Activated CD4-positive, alpha-beta T cell treated with anti-CD3 and anti-CD28 coated beads for 36 hours (primary cell): ENCODE data around the gene SAT1. TPM values are rescaled to one million over a fixed set of nuclear protein-coding genes. Genes with fewer than 3 reads are reported as not detected.
"Not testable (repeated sequence)": the region's sequence is repeated elsewhere in the genome, so short reads cannot be mapped to it uniquely, and the experiment has no call there.

ENCODE experiments used
- ATAC-seq: fragments of 200-7000 bp; cut with Tn5 transposase; one replicate; pipeline ENCODE4 v1.10.0; 2021; ENCODE audit warnings: mild to moderate bottlenecking, moderate library complexity
- CTCF ChIA-PET: fragments of 350-600 bp; sonication (Branson Sonifier 250); formaldehyde crosslinking; loops from one replicate; lab custom pipeline; 2021; ENCODE audit warnings: antibody characterized with exemption; lab: Charles Lee
- POLR2A ChIA-PET: fragments of 350-600 bp; sonication (Branson Sonifier 250); formaldehyde crosslinking; loops from one replicate; lab custom pipeline; 2021; ENCODE audit warnings: antibody characterized with exemption, inconsistent platforms; lab: Charles Lee
- DNase-seq: peaks from one replicate; pipeline ENCODE4 v3.0.0-alpha.2; 2020
- H3K27ac Mint-ChIP-seq: one replicate; pipeline ENCODE4 v1.8.0; 2021; ENCODE audit warnings: mixed read lengths
- H3K27me3 Mint-ChIP-seq: one replicate; pipeline ENCODE4 v1.8.0; 2021; ENCODE audit warnings: mixed read lengths
- H3K36me3 Mint-ChIP-seq: one replicate; pipeline ENCODE4 v1.8.0; 2021; ENCODE audit warnings: low read depth, mixed read lengths
- H3K4me1 Mint-ChIP-seq: one replicate; pipeline ENCODE4 v1.8.0; 2021; ENCODE audit warnings: mixed read lengths
- H3K4me3 Mint-ChIP-seq: one replicate; pipeline ENCODE4 v1.8.0; 2021; ENCODE audit warnings: mild to moderate bottlenecking, moderate library complexity, mixed read lengths
- H3K9me3 Mint-ChIP-seq: one replicate; pipeline ENCODE4 v1.8.0; 2021; ENCODE audit warnings: low read depth, mixed read lengths
- intact Hi-C, 2 experiments: fragments of 100-400 bp; cut with DNase I in 1 of 2; cut with micrococcal nuclease in 1 of 2; formaldehyde crosslinking; loops; one replicate each; pipeline versions ENCODE4 v1.14.2 to v1.15.1; 2022 to 2024; cut with DNase I, micrococcal nuclease
- total RNA-seq, 2 experiments: library from RNA; stranded (reverse); gene quantifications; one replicate each; pipeline ENCODE4 v1.2.3, GENCODE V29; 2021

SAT1 gene
- total RNA-seq, 2 experiments from 2014 or later, result 148 to 166 TPM

DNA sequence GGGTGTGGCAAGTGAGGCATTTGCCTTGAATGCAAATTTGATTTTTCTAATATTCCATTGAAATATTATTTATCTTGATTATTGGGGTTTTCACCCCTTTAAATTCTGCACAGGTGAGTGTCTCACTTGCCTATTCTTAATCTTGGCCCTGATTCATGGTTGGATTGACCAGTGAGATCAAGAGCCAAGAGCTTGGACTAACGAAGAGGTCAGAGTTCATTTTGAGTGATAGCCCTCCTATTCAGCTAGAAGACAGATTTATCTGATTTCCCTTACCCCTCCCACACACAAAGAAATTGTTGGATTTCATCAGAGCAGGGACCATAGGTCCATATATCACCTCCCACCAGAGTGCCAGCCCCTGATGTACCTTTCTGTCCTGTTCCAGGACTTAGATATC, 28.3 kb upstream of the SAT1 start:
- POLR2A ChIA-PET, result no interaction called here
- Mint-ChIP-seq H3K27ac (no peak overlapping the region), H3K4me1 (peaks cover 8% of the 10 kb centered on the region), H3K4me3 (no peak overlapping the region), H3K9me3 (no peaks in the 10 kb centered on the region), H3K27me3 (no peaks in the 10 kb centered on the region), H3K36me3 (no peaks in the 10 kb centered on the region)
- CTCF ChIA-PET, result interaction anchor here (1.2 kb wide), 1 partner anchor 10 kb away, joined by 3 read pairs; no protein-coding TSS in a partner anchor
- no peak for DNase-seq
- no peak for ATAC-seq
- intact Hi-C loops, result no loop called here

DNA sequence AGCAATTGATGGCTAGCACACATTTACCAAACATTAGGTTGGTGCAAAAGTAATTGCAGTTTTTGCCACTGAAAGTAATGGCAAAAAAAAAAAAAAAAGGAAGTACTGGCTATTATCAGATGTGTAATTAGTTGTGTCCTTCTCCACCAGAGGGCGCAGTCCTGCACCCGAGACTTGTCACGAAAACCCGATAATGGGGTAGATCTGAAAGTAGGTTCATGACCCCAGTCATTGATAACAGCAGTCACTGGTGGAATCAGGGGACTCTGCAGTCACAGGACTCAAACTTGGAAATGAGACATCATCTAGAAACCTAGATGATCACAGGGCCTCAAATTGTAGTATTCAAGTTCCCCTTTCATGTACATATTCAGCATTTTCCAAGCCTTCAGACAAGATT, 26.8 kb upstream of the SAT1 start:
- H3K27me3 Mint-ChIP-seq, result no peaks in the 10 kb centered on the region
- peak; percentile 79 for ATAC-seq
- intact Hi-C loops, result loop anchor here (1.0 to 2.0 kb wide), 3 partner anchors 13 to 147 kb away; partner anchors contain the start of gene ACOT9 (in 1 of the 2)
- DNase-seq, result peak; percentile 71
- CTCF ChIA-PET, result interaction anchor here (1.5 to 1.6 kb wide), 2 partner anchors 20 to 146 kb away, joined by 3 to 8 read pairs; no protein-coding TSS in a partner anchor
- no peaks in the 10 kb centered on the region for H3K9me3 Mint-ChIP-seq
- POLR2A ChIA-PET, result no interaction called here
- H3K4me1 Mint-ChIP-seq, result peaks cover 8% of the 10 kb centered on the region
- H3K36me3 Mint-ChIP-seq, result no peaks in the 10 kb centered on the region
- H3K4me3 Mint-ChIP-seq, result no peak overlapping the region
- H3K27ac Mint-ChIP-seq, result peak overlapping the region; percentile 37

- intact Hi-C loops, result no loop called here
- ChIA-PET CTCF (no interaction called here), POLR2A (interaction anchor here (0.6 to 0.9 kb wide), 2 partner anchors 71 to 163 kb away, joined by 4 to 10 read pairs; no protein-coding TSS in a partner anchor)
- no peak for DNase-seq
- H3K36me3 Mint-ChIP-seq, result no peaks in the 10 kb centered on the region
- H3K4me1 Mint-ChIP-seq, result peaks cover 8% of the 10 kb centered on the region
- no peak overlapping the region for H3K4me3 Mint-ChIP-seq
- no peak for ATAC-seq
- H3K27ac Mint-ChIP-seq, result no peak overlapping the region
- no peaks in the 10 kb centered on the region for H3K9me3 Mint-ChIP-seq
- no peaks in the 10 kb centered on the region for H3K27me3 Mint-ChIP-seq
Observed at GRCh38 chrX:23759821-23760220, 23.2 kb upstream of the SAT1 start.

- Mint-ChIP-seq H3K9me3 (no peaks in the 10 kb centered on the region), H3K36me3 (no peaks in the 10 kb centered on the region), H3K4me1 (peaks cover 3% of the 10 kb centered on the region), H3K27me3 (no peaks in the 10 kb centered on the region), H3K4me3 (no peak overlapping the region), H3K27ac (no peak overlapping the region)
- no peak for ATAC-seq
- ChIA-PET CTCF (interaction anchor here (0.7 to 1.3 kb wide), 3 partner anchors 7 to 53 kb away, joined by 3 to 4 read pairs (median 3); no protein-coding TSS in a partner anchor), POLR2A (no interaction called here)
- intact Hi-C loops, result no loop called here
- DNase-seq, result no peak
Observed at GRCh38 chrX:23764188-23764984, 18.6 kb upstream of the SAT1 start.

DNA sequence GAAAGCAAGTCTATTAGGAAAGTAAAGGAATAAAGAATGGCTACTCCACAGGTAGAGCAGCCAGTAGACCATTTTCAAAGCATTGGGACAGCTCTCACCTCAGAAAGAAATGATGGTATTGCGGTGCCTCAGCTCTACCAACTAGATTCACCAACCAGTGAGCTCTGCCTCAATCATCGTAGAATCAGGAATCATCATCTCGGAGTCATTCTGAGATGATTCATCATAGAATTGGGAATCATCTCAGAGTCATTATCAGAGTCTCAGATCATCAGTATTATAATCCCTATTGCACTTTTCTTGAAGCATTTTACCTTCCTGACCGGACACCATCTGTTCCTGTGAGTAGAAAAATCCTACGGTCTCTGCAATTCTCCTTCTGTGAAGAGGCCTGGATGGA, 17.5 kb upstream of the SAT1 start:
- no peak overlapping the region for H3K27ac Mint-ChIP-seq
- ChIA-PET POLR2A (interaction anchor here (1.6 kb wide), 1 partner anchor 18 kb away, joined by 6 read pairs; the partner anchor contains the start of gene SAT1), CTCF (interaction anchor here (0.7 to 2.0 kb wide), 3 partner anchors 9 to 136 kb away, joined by 3 to 9 read pairs (median 4); no protein-coding TSS in a partner anchor)
- intact Hi-C loops, result no loop called here
- H3K27me3 Mint-ChIP-seq, result no peaks in the 10 kb centered on the region
- no peak overlapping the region for H3K4me3 Mint-ChIP-seq
- H3K36me3 Mint-ChIP-seq, result no peaks in the 10 kb centered on the region
- DNase-seq, result no peak
- no peaks in the 10 kb centered on the region for H3K9me3 Mint-ChIP-seq
- H3K4me1 Mint-ChIP-seq, result peaks cover 10% of the 10 kb centered on the region
- ATAC-seq, result no peak

DNA sequence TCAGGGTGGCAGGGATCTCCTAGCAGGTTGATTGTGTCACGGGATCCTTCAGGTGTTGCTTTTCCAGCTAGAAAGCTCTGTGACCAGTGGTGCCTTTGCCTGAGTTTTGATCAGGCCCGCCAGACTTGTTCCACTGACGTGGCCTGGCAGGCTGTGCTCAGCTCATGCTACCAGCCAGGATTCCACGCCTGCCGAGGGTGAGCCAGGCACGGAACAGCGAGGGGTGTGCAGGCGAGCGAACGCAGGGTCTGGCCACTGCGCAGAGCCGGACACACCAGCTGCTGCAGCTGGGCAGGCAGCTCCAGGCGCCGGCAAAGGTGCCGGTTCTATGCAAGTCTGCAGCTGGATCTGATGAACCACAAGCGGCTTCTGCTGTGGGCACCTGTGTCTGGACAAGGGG, 17.1 kb upstream of the SAT1 start:
- CTCF ChIA-PET, result interaction anchor here (1.7 to 2.0 kb wide), 2 partner anchors 8 to 136 kb away, joined by 8 to 9 read pairs; no protein-coding TSS in a partner anchor
- Mint-ChIP-seq H3K27me3 (no peaks in the 10 kb centered on the region), H3K27ac (no peak overlapping the region), H3K4me1 (peaks cover 10% of the 10 kb centered on the region), H3K9me3 (no peaks in the 10 kb centered on the region), H3K4me3 (no peak overlapping the region), H3K36me3 (no peaks in the 10 kb centered on the region)
- ATAC-seq (no peak), DNase-seq (no peak)
- intact Hi-C loops, result loop anchor here in 1 of 2 experiments (1.0 kb wide), 1 partner anchor 17 kb away; the partner anchor contains the start of gene SAT1
- POLR2A ChIA-PET, result interaction anchor here (1.6 kb wide), 1 partner anchor 17 kb away, joined by 6 read pairs; the partner anchor contains the start of gene SAT1

DNA sequence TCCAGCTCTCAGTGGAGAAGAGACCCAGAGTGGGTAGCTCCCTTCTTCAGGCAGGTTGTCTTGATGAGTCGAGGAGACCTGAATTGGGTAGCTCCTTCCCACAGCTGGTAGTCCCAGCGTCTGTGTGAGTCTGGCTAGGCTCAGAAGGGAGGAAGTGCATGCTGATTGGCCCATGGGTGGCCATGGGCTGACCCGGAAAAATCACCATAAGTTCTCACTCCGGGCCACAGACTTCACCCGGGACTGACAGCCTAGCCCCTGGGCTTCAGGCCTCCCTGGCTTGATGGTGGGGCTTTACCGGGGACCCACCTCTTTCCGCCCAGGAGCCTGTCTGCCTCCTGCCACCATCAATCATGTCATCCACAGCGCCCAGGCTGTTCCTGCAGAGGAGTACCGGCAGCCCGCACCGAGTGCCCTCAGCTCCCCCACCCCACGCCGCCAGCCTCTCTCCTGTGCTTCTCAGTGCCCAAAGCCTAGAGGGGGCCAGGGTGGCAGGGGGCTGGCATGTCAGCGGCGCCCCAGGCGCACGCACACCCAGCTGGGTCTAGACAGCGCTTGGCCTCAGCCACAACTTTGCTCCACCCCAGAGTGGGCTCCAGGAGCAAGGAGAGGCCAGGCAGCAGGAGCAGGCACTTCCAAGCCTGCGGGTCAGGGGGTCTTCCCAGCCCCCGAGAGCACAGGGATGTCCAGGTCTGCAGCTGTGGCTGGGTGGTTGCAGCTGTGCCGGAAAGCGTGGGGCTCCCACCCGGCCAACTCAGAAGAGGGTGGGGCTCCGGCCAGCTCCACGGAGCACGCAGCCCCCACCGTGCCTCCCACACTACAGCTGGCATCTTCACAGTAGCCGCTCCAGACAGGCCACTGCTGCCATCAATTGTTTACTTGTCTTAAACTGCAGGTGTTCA, 16.1 kb upstream of the SAT1 start:
- intact Hi-C loops, result loop anchor here in 1 of 2 experiments (1.0 kb wide), 1 partner anchor 16 kb away; the partner anchor contains the start of gene SAT1
- ATAC-seq (peak; percentile 83), DNase-seq (peak; percentile 47)

DNA sequence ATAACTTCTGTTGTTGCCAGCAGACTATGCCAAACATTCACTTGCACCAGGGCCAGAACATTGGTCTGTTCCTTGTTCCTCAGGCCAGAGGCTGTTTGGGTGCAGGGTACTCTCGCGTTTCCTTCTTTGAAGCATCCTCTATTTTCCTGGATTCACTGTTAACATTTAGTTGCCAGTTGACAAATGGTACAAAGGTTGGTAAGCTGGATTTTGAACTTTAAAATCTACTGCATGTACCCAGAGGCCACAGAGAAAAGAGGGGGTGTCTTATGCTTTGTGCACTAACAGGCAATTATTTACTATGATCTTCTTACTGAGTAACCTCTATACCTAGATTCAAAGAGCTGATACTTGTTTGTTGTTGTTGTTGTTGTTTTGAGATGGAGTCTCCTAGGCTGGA, 12.8 kb upstream of the SAT1 start:
- CTCF ChIA-PET, result no interaction called here
- POLR2A ChIA-PET, result no interaction called here
- ATAC-seq, result no peak
- H3K4me1 Mint-ChIP-seq, result peaks cover 25% of the 10 kb centered on the region
- no peak for DNase-seq
- no peak overlapping the region for H3K27ac Mint-ChIP-seq
- no peaks in the 10 kb centered on the region for H3K9me3 Mint-ChIP-seq
- intact Hi-C loops, result no loop called here
- no peaks in the 10 kb centered on the region for H3K27me3 Mint-ChIP-seq
- H3K36me3 Mint-ChIP-seq, result peaks cover 1% of the 10 kb centered on the region
- H3K4me3 Mint-ChIP-seq, result no peak overlapping the region

More for the DNA sequence above, 16.1 kb upstream of the SAT1 start:
- Mint-ChIP-seq H3K36me3 (no peaks in the 10 kb centered on the region), H3K27ac (peak overlapping the region; percentile 80), H3K9me3 (no peaks in the 10 kb centered on the region), H3K4me1 (peaks cover 10% of the 10 kb centered on the region), H3K4me3 (peak overlapping the region; percentile 68), H3K27me3 (no peaks in the 10 kb centered on the region)
- CTCF ChIA-PET, result interaction anchor here (0.8 to 2.0 kb wide), 6 partner anchors 9 to 412 kb away, joined by 3 to 9 read pairs (median 3); no protein-coding TSS in a partner anchor
- POLR2A ChIA-PET, result interaction anchor here (0.5 to 1.6 kb wide), 3 partner anchors 13 to 379 kb away, joined by 3 to 6 read pairs (median 4); partner anchors contain the start of gene SAT1

DNA sequence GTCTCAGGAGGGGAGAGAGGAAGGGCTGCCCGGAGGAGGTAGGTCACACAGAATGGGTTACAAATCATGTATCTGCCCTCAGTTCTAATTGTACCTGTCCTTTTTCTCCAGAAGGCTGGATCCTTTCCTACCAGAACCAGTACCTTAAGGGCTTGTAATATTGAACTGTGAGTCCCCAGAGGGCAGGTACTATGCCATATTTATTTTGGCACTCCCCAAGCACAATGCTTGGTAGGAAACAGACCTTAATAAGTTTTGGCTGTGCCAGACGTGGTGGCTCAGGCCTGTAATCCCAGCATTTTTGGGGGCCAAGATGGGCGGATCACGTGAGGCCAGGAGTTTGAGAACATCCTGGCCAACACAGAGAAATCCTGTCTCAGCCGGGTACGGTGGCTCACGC, 11.9 kb upstream of the SAT1 start:
- peaks cover 25% of the 10 kb centered on the region for H3K4me1 Mint-ChIP-seq
- DNase-seq, ATAC-seq, H3K9me3 Mint-ChIP-seq, POLR2A ChIA-PET, H3K4me3 Mint-ChIP-seq, H3K27me3 Mint-ChIP-seq, H3K36me3 Mint-ChIP-seq, intact Hi-C loops: not testable (repeated sequence)
- CTCF ChIA-PET, result interaction anchor here (0.6 kb wide), 1 partner anchor 132 kb away, joined by 3 read pairs; no protein-coding TSS in a partner anchor
- H3K27ac Mint-ChIP-seq, result peak overlapping the region; percentile 19

GRCh38 chrX:23773601-23774175, 9.3 kb upstream of the SAT1 start:
- DNase-seq, result peak; percentile 60
- Mint-ChIP-seq H3K4me3 (peak overlapping the region; percentile 41), H3K27ac (peak overlapping the region; percentile 92), H3K27me3 (no peaks in the 10 kb centered on the region), H3K36me3 (peaks cover 1% of the 10 kb centered on the region), H3K4me1 (peaks cover 22% of the 10 kb centered on the region), H3K9me3 (no peaks in the 10 kb centered on the region)
- POLR2A ChIA-PET, result interaction anchor here (0.6 to 1.2 kb wide), 2 partner anchors 9 to 47 kb away, joined by 4 to 7 read pairs; partner anchors contain the start of gene SAT1
- peak; percentile 91 for ATAC-seq
- intact Hi-C loops, result loop anchor here (1.0 kb wide), 1 partner anchor 8 kb away; no protein-coding TSS in a partner anchor
- CTCF ChIA-PET, result interaction anchor here (0.6 to 1.1 kb wide), 3 partner anchors 8 to 150 kb away, joined by 3 to 4 read pairs (median 3); partner anchors contain the start of gene SAT1
